IMR-90 (cell line): ENCODE data around the gene NWD2. TPM values are rescaled to one million over a fixed set of nuclear protein-coding genes. Genes with fewer than 3 reads are reported as not detected.

Experiments used
- ATAC-seq: fragments of 200-7000 bp; cut with Tn5 transposase; 2 replicates; pipeline ENCODE4 v1.9.1; 2020; ENCODE audit warnings: low read depth, mild to moderate bottlenecking, moderate library complexity
- BruUV-seq: library from RNA; stranded (reverse); fragments of 400-500 nt; replicated peaks from 2 replicates; lab custom pipeline; 2021; lab: Mats Ljungman, UMichigan
- CTCF ChIA-PET: fragments of 300-600 bp; formaldehyde crosslinking; extraction: SDS; loops from one replicate; lab custom pipeline; 2021; ENCODE audit warnings: antibody characterized with exemption; lab: Yijun Ruan, JAX
- POLR2A ChIA-PET: fragments of 300-600 bp; sonication (Branson Sonifier 250); formaldehyde crosslinking; loops from one replicate; lab custom pipeline; 2022; ENCODE audit warnings: antibody characterized with exemption; ENCODE audit not compliant: unreplicated experiment; lab: Charles Lee
- DNase-seq: peaks from one replicate; pipeline ENCODE4 v3.0.0; 2013
- H2AFZ ChIP-seq: replicated peaks from 2 replicates; pipeline ENCODE3; 2013; ENCODE audit warnings: low read length, mild to moderate bottlenecking; ENCODE audit not compliant: poor library complexity
- H2AK5ac ChIP-seq: 2 replicates; pipeline ENCODE4 v1.6.1; 2013; ENCODE audit warnings: low read depth, low read length, inconsistent platforms
- H2AK9ac ChIP-seq: replicated peaks from 2 replicates; pipeline ENCODE3; 2013; ENCODE audit warnings: mild to moderate bottlenecking, low read depth, low read length, moderate library complexity; ENCODE audit not compliant: poor library complexity
- H2BK120ac ChIP-seq: 2 replicates; pipeline ENCODE4 v1.6.1; 2013; ENCODE audit warnings: low read depth, low read length, inconsistent platforms
- H2BK15ac ChIP-seq: 3 replicates; pipeline ENCODE4 v1.6.1; 2013; ENCODE audit warnings: low read depth, low read length, inconsistent platforms
- H2BK20ac ChIP-seq: 2 replicates; pipeline ENCODE4 v1.6.1; 2013; ENCODE audit warnings: low read depth, mild to moderate bottlenecking, inconsistent platforms, low read length, moderate library complexity
- H2BK5ac ChIP-seq: 2 replicates; pipeline ENCODE4 v1.6.1; 2013; ENCODE audit warnings: mild to moderate bottlenecking, low read depth, low read length, inconsistent platforms; ENCODE audit not compliant: poor library complexity, severe bottlenecking
- H3K14ac ChIP-seq: replicated peaks from 2 replicates; pipeline ENCODE4 v1.6.1; 2013; ENCODE audit warnings: low read depth, low read length, inconsistent platforms
- H3K18ac ChIP-seq: 2 replicates; pipeline ENCODE4 v1.6.1; 2013; ENCODE audit warnings: low read depth, low read length, control low read depth
- H3K23ac ChIP-seq: 2 replicates; pipeline ENCODE4 v1.6.1; 2013; ENCODE audit warnings: low read depth, low read length, inconsistent platforms
- H3K27ac ChIP-seq: 2 replicates; pipeline ENCODE4 v1.5.1; 2013; ENCODE audit warnings: mild to moderate bottlenecking, control low read depth, low read length; ENCODE audit not compliant: insufficient read depth
- H3K27me3 ChIP-seq: 2 replicates; pipeline ENCODE4 v1.6.1; 2013; ENCODE audit warnings: low read length; ENCODE audit not compliant: control insufficient read depth, insufficient read depth
- H3K36me3 ChIP-seq: 2 replicates; pipeline ENCODE4 v1.6.1; 2013; ENCODE audit warnings: low read length, mixed read lengths; ENCODE audit not compliant: control insufficient read depth, insufficient read depth
- H3K4ac ChIP-seq: 2 replicates; pipeline ENCODE4 v1.6.1; 2013; ENCODE audit warnings: low read depth, low read length, inconsistent platforms
- H3K4me1 ChIP-seq: 2 replicates; pipeline ENCODE4 v1.6.1; 2013; ENCODE audit warnings: low read length, mixed read lengths; ENCODE audit not compliant: control insufficient read depth, insufficient read depth
- H3K4me2 ChIP-seq: 2 replicates; pipeline ENCODE4 v1.6.1; 2013; ENCODE audit warnings: low read depth, mild to moderate bottlenecking, control low read depth, low read length, moderate library complexity
- H3K4me3 ChIP-seq: 2 replicates; pipeline ENCODE4 v1.5.1; 2013; ENCODE audit warnings: low read depth, mild to moderate bottlenecking, control low read depth, low read length, moderate library complexity; ENCODE audit not compliant: insufficient read depth
- H3K56ac ChIP-seq: 2 replicates; pipeline ENCODE4 v1.6.1; 2013; ENCODE audit warnings: low read length, inconsistent platforms; ENCODE audit not compliant: insufficient read depth; ENCODE audit errors: extremely low read depth
- H3K79me1 ChIP-seq, 2 experiments: 2 replicates each; pipeline ENCODE4 v1.6.1; 2013; ENCODE audit warnings: low read length in 2 of 2, inconsistent platforms in 1 of 2, low read depth in 1 of 2
- H3K9ac ChIP-seq: 2 replicates; pipeline ENCODE4 v1.6.1; 2013; ENCODE audit warnings: low read depth, low read length, control low read depth
- H3K9me1 ChIP-seq: 2 replicates; pipeline ENCODE4 v1.6.1; 2013; ENCODE audit warnings: low read length, inconsistent platforms; ENCODE audit not compliant: insufficient read depth
- H3K9me3 ChIP-seq: 2 replicates; pipeline ENCODE4 v1.6.1; 2013; ENCODE audit warnings: low read length; ENCODE audit not compliant: control insufficient read depth, insufficient read depth
- H4K20me1 ChIP-seq: 2 replicates; pipeline ENCODE4 v1.6.1; 2013; ENCODE audit warnings: low read length, inconsistent platforms; ENCODE audit not compliant: insufficient read depth
- H4K5ac ChIP-seq: 2 replicates; pipeline ENCODE4 v1.6.1; 2013; ENCODE audit warnings: mild to moderate bottlenecking, low read depth, low read length, control low read depth
- H4K8ac ChIP-seq, 2 experiments: 2 replicates each; pipeline ENCODE4 v1.6.1; 2013; ENCODE audit warnings: low read depth in 2 of 2, low read length in 2 of 2, control low read depth in 1 of 2, inconsistent platforms in 1 of 2
- H4K91ac ChIP-seq: 2 replicates; pipeline ENCODE4 v1.6.1; 2013; ENCODE audit warnings: low read depth, low read length, inconsistent platforms; ENCODE audit not compliant: insufficient read depth
- CHD1 ChIP-seq: IDR thresholded peaks from 2 replicates; pipeline ENCODE4 v1.6.1; 2012; ENCODE audit warnings: low read depth, low read length, improper control_type of control experiment
- FOS ChIP-seq: fragments of 150-350 bp; IDR thresholded peaks from 2 replicates; pipeline ENCODE4 v1.6.1; 2016; ENCODE audit warnings: low read depth, low read length
- MAFK ChIP-seq: IDR thresholded peaks from 2 replicates; pipeline ENCODE4 v1.6.1; 2012; ENCODE audit warnings: low read depth, low read length, improper control_type of control experiment
- NFE2L2 ChIP-seq: fragments of 150-350 bp; IDR thresholded peaks from 2 replicates; pipeline ENCODE4 v1.6.1; 2016; ENCODE audit warnings: low read depth, mild to moderate bottlenecking, low read length
- WGBS, 2 experiments: methylation state at CpG; one replicate each; pipeline versions ENCODE4 v1.1.5 to v1.1.7; 2013; ENCODE audit warnings: missing lambda C conversion rate in 2 of 2; ENCODE audit not compliant: insufficient read length in 1 of 2; ENCODE audit errors: extremely low coverage in 2 of 2; 5-methylcytosine and 5-hydroxymethylcytosine counted together
- dilution Hi-C: fragments of 300-500 bp; cut with HindIII; formaldehyde crosslinking; loops from one replicate; pipeline ENCODE4 v1.14.3; 2018; ENCODE audit warnings: low sequenced_read_pairs; ENCODE audit not compliant: unreplicated experiment
- in situ Hi-C: fragments of 300-500 bp; cut with MboI; formaldehyde crosslinking; loops from 3 replicates; pipeline ENCODE4 v1.14.3; 2019; ENCODE audit warnings: low sequenced_read_pairs, inconsistent platforms, mixed read lengths
- intact Hi-C: fragments of 100-400 bp; cut with micrococcal nuclease; formaldehyde crosslinking; loops from 2 replicates; pipeline ENCODE4 v1.10.0; 2022
- polyA plus RNA-seq, 3 experiments: library from polyadenylated mRNA; depleted of rRNA; stranded (reverse); fragments of >200 nt; gene quantifications; 2 replicates each; pipeline ENCODE4 v1.2.3, GENCODE V29; 2012; ENCODE audit warnings: low replicate concordance in 1 of 3
- total RNA-seq: library from RNA; depleted of rRNA; stranded (reverse); fragments of >200 nt; gene quantifications from 2 replicates; pipeline ENCODE4 v1.2.3, GENCODE V29; 2012

The NWD2 gene
- total and polyA plus RNA-seq, 2 of the 4 experiments (the other 2 are of a cell fraction) = not detected

GRCh38 chr4:37473807-37474206, 229.3 kb downstream of the NWD2 start:
- Histone ChIP-seq H4K20me1 (no peaks in the 10 kb centered on the region), H3K4me1 (no peaks in the 10 kb centered on the region), H2BK15ac (no peak overlapping the region), H2AK5ac (no peak overlapping the region), H3K27me3 (no peaks in the 10 kb centered on the region), H3K56ac (no peak overlapping the region), H4K5ac (no peak overlapping the region), H3K9ac (no peak overlapping the region), H3K36me3 (no peaks in the 10 kb centered on the region), H2BK120ac (no peak overlapping the region), H3K4ac (no peak overlapping the region), H3K79me1 (no peaks in the 10 kb centered on the region), H3K9me1 (no peaks in the 10 kb centered on the region), H2BK5ac (no peak overlapping the region), H4K8ac (no peak overlapping the region), H3K9me3 (no peaks in the 10 kb centered on the region), H2AFZ (no peak overlapping the region), H2BK20ac (no peak overlapping the region), H3K23ac (no peak overlapping the region), H3K14ac (no peak overlapping the region), H4K91ac (no peak overlapping the region), H3K18ac (no peak overlapping the region), H3K4me2 (no peak overlapping the region), H3K27ac (no peak overlapping the region), H2AK9ac (no peak overlapping the region), H3K4me3 (no peak overlapping the region)
- WGBS, 2 experiments = no CpG with 5 or more reads among the region's 2 CpGs
- dilution Hi-C loops = no loop called here
- no peak for ATAC-seq
- TF ChIP-seq CHD1 (no peak), MAFK (no peak), NFE2L2 (no peak), FOS (no peak)
- intact Hi-C loops = no loop called here
- no TSS peak for BruUV-seq
- ChIA-PET CTCF (no interaction called here), POLR2A (no interaction called here)
- in situ Hi-C loops = no loop called here
- no peak for DNase-seq
